SK-N-DZ (cell line): ENCODE data around the gene ANGPTL2.

Source experiments
- DNase-seq: peaks from one replicate; pipeline ENCODE4 v3.0.0-alpha.2; 2015; ENCODE audit warnings: low spot score

The ANGPTL2 gene

GRCh38 chr9:127096208-127096607 lies 26.2 kb downstream of the ANGPTL2 start:
- no peak for DNase-seq

GRCh38 chr9:127095411-127095810 lies 27.0 kb downstream of the ANGPTL2 start:
- DNase-seq = no peak

- no peak for DNase-seq
Observed at GRCh38 chr9:127093319-127094020, 29.0 kb downstream of the ANGPTL2 start.

GRCh38 chr9:127092041-127092608 lies 30.3 kb downstream of the ANGPTL2 start:
- DNase-seq = no peak

GRCh38 chr9:127091526-127091925 lies 30.9 kb downstream of the ANGPTL2 start:
- no peak for DNase-seq

- no peak for DNase-seq
Observed at GRCh38 chr9:127090341-127090985, 32.0 kb downstream of the ANGPTL2 start.

- DNase-seq = no peak
Observed at GRCh38 chr9:127089631-127090081, 32.8 kb downstream of the ANGPTL2 start.

- no peak for DNase-seq
Observed at GRCh38 chr9:127088724-127089615, 33.5 kb downstream of the ANGPTL2 start.

GRCh38 chr9:127087836-127088235 lies 34.6 kb downstream of the ANGPTL2 start:
- no peak for DNase-seq

GRCh38 chr9:127087411-127087810 lies 35.0 kb downstream of the ANGPTL2 start:
- DNase-seq = no peak

- no peak for DNase-seq
Observed at GRCh38 chr9:127086771-127087170, 35.7 kb downstream of the ANGPTL2 start.

- no peak for DNase-seq
Observed at GRCh38 chr9:127085186-127085585, 37.2 kb downstream of the ANGPTL2 start.

GRCh38 chr9:127084076-127085039 lies 38.1 kb downstream of the ANGPTL2 start:
- no peak for DNase-seq

GRCh38 chr9:127083138-127083980 lies 39.1 kb downstream of the ANGPTL2 start:
- DNase-seq = no peak

- DNase-seq = no peak
Observed at GRCh38 chr9:127081250-127082185, 40.9 kb downstream of the ANGPTL2 start.

GRCh38 chr9:127079446-127080140 lies 42.8 kb downstream of the ANGPTL2 start:
- DNase-seq = no peak

- no peak for DNase-seq
Observed at GRCh38 chr9:127078988-127079387, 43.4 kb downstream of the ANGPTL2 start.

GRCh38 chr9:127078336-127078735 lies 44.1 kb downstream of the ANGPTL2 start:
- DNase-seq = no peak
